HS-27A (cell line): ENCODE results near the gene SLC29A4.
"Not testable (repeated sequence)": the region's sequence is repeated elsewhere in the genome, so short reads cannot be mapped to it uniquely, and the experiment has no call there.

ENCODE experiments used
- DNase-seq: peaks from one replicate; pipeline ENCODE4 v3.0.0-alpha.2; 2012; ENCODE audit warnings: low read depth, missing footprints

The SLC29A4 gene

GRCh38 chr7:5296015-5296610 is 13.4 kb downstream of the SLC29A4 start:
- no peak for DNase-seq

GRCh38 chr7:5296611-5297226 is 14.0 kb downstream of the SLC29A4 start:
- DNase-seq = no peak

- no peak for DNase-seq
Measured at GRCh38 chr7:5300366-5300765, 17.6 kb downstream of the SLC29A4 start.

- DNase-seq = no peak
Measured at GRCh38 chr7:5302577-5302976, 19.8 kb downstream of the SLC29A4 start.

GRCh38 chr7:5303061-5303460 is 20.3 kb downstream of the SLC29A4 start:
- no peak for DNase-seq

GRCh38 chr7:5303591-5304505 is 21.1 kb downstream of the SLC29A4 start:
- no peak for DNase-seq

GRCh38 chr7:5305050-5305449 is 22.3 kb downstream of the SLC29A4 start:
- not testable (repeated sequence) for DNase-seq

GRCh38 chr7:5307221-5308142 is 24.7 kb downstream of the SLC29A4 start:
- DNase-seq = not testable (repeated sequence)

- no peak for DNase-seq
Measured at GRCh38 chr7:5309146-5309545, 26.4 kb downstream of the SLC29A4 start.

GRCh38 chr7:5310822-5311405 is 28.2 kb downstream of the SLC29A4 start:
- DNase-seq = no peak

- DNase-seq = not testable (repeated sequence)
Measured at GRCh38 chr7:5312276-5313070, 29.7 kb downstream of the SLC29A4 start.

- DNase-seq = not testable (repeated sequence)
Measured at GRCh38 chr7:5313076-5313885, 30.5 kb downstream of the SLC29A4 start.

- DNase-seq = no peak
Measured at GRCh38 chr7:5314864-5315263, 32.1 kb downstream of the SLC29A4 start.

GRCh38 chr7:5315761-5316160 is 33.0 kb downstream of the SLC29A4 start:
- no peak for DNase-seq

- not testable (repeated sequence) for DNase-seq
Measured at GRCh38 chr7:5318613-5319012, 35.9 kb downstream of the SLC29A4 start.

- no peak for DNase-seq
Measured at GRCh38 chr7:5320391-5320790, 37.6 kb downstream of the SLC29A4 start.

GRCh38 chr7:5320802-5321396 is 38.2 kb downstream of the SLC29A4 start:
- no peak for DNase-seq

GRCh38 chr7:5322621-5323410 is 40.1 kb downstream of the SLC29A4 start:
- DNase-seq = no peak
